GM06990 (cell line): Measurements from ENCODE around the gene STRADA.
A peak's percentile ranks its signal among the peaks of the same experiment; 100 is the strongest.

Experiments
- DNase-seq: peaks from one replicate; pipeline ENCODE4 v3.0.0-alpha.2; 2011; ENCODE audit not compliant: insufficient read length; ENCODE audit errors: extremely low read depth
- H3K27me3 ChIP-seq: replicated peaks from 2 replicates; pipeline ENCODE4 v1.6.0; 2011; ENCODE audit warnings: low read length; ENCODE audit not compliant: control insufficient read depth, insufficient read depth
- H3K36me3 ChIP-seq: 2 replicates; pipeline ENCODE4 v1.5.1; 2011; ENCODE audit warnings: low read length; ENCODE audit not compliant: control insufficient read depth, insufficient read depth
- H3K4me3 ChIP-seq: replicated peaks from 2 replicates; pipeline ENCODE4 v1.5.1; 2011; ENCODE audit warnings: low read depth, mild to moderate bottlenecking, control low read depth, low read length
- CTCF ChIP-seq: IDR thresholded peaks from 2 replicates; pipeline ENCODE4 v1.5.1; 2011; ENCODE audit warnings: low read length, control low read depth, mild to moderate bottlenecking, inconsistent platforms; ENCODE audit not compliant: insufficient read depth, poor library complexity, severe bottlenecking

STRADA gene

GRCh38 chr17:63699638-63700527, 41.7 kb downstream of the STRADA start, which contains the start of gene LIMD2:
Gene LIMD2, minus strand, starts transcription at chr17:63700125. Its CDS starts 827 bp downstream, at chr17:63699298.
- Histone ChIP-seq H3K27me3 (no peaks in the 10 kb centered on the region), H3K36me3 (peaks cover 25% of the 10 kb centered on the region), H3K4me3 (peak within 1 kb of the TSS; percentile 91)
- DNase-seq = peak; percentile 85
- TF ChIP-seq CTCF = no peak

- Histone ChIP-seq H3K27me3 (no peaks in the 10 kb centered on the region), H3K36me3 (peaks cover 24% of the 10 kb centered on the region), H3K4me3 (peak overlapping the region; percentile 91)
- no peak for TF ChIP-seq CTCF
- DNase-seq = peak; percentile 90
These were observed 42.5 kb downstream of the STRADA start for GRCh38 chr17:63698886-63699637.

GRCh38 chr17:63698381-63698885, 43.2 kb downstream of the STRADA start:
- Histone ChIP-seq H3K27me3 (no peaks in the 10 kb centered on the region), H3K36me3 (peaks cover 23% of the 10 kb centered on the region), H3K4me3 (peak overlapping the region; percentile 91)
- DNase-seq = peak; percentile 61
- TF ChIP-seq CTCF = no peak

- no peaks in the 10 kb centered on the region for H3K27me3 ChIP-seq
- peak overlapping the region; percentile 91 for H3K4me3 ChIP-seq
- peak; percentile 80 for DNase-seq
- H3K36me3 ChIP-seq = peaks cover 17% of the 10 kb centered on the region
- TF ChIP-seq CTCF = peak; percentile 83
These were observed 44.0 kb downstream of the STRADA start for GRCh38 chr17:63697341-63698286.

GRCh38 chr17:63696381-63696961, 45.1 kb downstream of the STRADA start:
- DNase-seq = peak; percentile 46
- Histone ChIP-seq H3K36me3 (peaks cover 21% of the 10 kb centered on the region), H3K4me3 (peak overlapping the region; percentile 91), H3K27me3 (no peaks in the 10 kb centered on the region)
- TF ChIP-seq CTCF = peak; percentile 53
